Spleen (tissue), 11 donors: ENCODE results near the gene DUS1L. TPM values are rescaled to one million over a fixed set of nuclear protein-coding genes. Genes with fewer than 3 reads are reported as not detected.

Source experiments
- DNase-seq: peaks from one replicate; pipeline ENCODE4 v3.0.0-alpha.2; 2020
- H3K27ac ChIP-seq, 8 donors: fragments of 200-600 bp; sonication (generic) in 7 of 8; 1 replicate in 4 of 8; 2 replicates in 4 of 8; pipeline versions ENCODE4 v1.5.0 to v1.8.0; 2016 to 2021; ENCODE audit warnings: inconsistent platforms in 4 of 8, mild to moderate bottlenecking in 4 of 8, moderate library complexity in 1 of 8
- H3K27me3 ChIP-seq, 7 donors: fragments of 200-600 bp; sonication (generic) in 6 of 7; replicated peaks in 1 of 7; 1 replicate in 4 of 7; 2 replicates in 3 of 7; pipeline versions ENCODE4 v1.5.0 to v1.8.0; 2016 to 2021; ENCODE audit warnings: inconsistent platforms in 3 of 7, mild to moderate bottlenecking in 1 of 7
- H3K36me3 ChIP-seq, 6 donors: fragments of 200-600 bp; sonication (generic) in 5 of 6; 1 replicate in 4 of 6; 2 replicates in 2 of 6; pipeline versions ENCODE4 v1.5.0 to v1.8.0; 2016 to 2021; ENCODE audit warnings: inconsistent platforms in 2 of 6
- H3K4me1 ChIP-seq, 6 donors: fragments of 200-600 bp; sonication (generic) in 5 of 6; 1 replicate in 3 of 6; 2 replicates in 3 of 6; pipeline versions ENCODE4 v1.5.0 to v1.8.0; 2016 to 2021; ENCODE audit warnings: inconsistent platforms in 3 of 6
- H3K4me3 ChIP-seq, 8 donors: fragments of 200-600 bp; sonication (generic) in 7 of 8; 1 replicate in 4 of 8; 2 replicates in 4 of 8; pipeline versions ENCODE4 v1.5.0 to v1.8.0; 2016 to 2021; ENCODE audit warnings: inconsistent platforms in 4 of 8, mild to moderate bottlenecking in 4 of 8, moderate library complexity in 2 of 8
- H3K9me3 ChIP-seq, 8 donors: fragments of 200-600 bp; sonication (generic) in 7 of 8; 1 replicate in 4 of 8; 2 replicates in 4 of 8; pipeline versions ENCODE4 v1.5.0 to v1.8.0; 2016 to 2021; ENCODE audit warnings: inconsistent platforms in 4 of 8
- POLR2A ChIP-seq, 3 donors: fragments of 450-650 bp; IDR thresholded peaks; one replicate each; pipeline ENCODE4 v1.5.1; 2017; ENCODE audit warnings: antibody characterized with exemption in 3 of 3, mild to moderate bottlenecking in 1 of 3
- POLR2AphosphoS5 ChIP-seq, 3 donors: sonication (generic); formaldehyde crosslinking; IDR thresholded peaks; one replicate each; pipeline ENCODE4 v1.5.1; 2017; ENCODE audit warnings: antibody characterized with exemption in 3 of 3
- WGBS, 5 donors: extraction: QIAGEN DNeasy Blood & Tissue Kit in 3 of 5; methylation state at CpG; one replicate each; pipeline versions ENCODE4 v1.1.5 to v1.1.7; 2013 to 2018; 5-methylcytosine and 5-hydroxymethylcytosine counted together
- intact Hi-C: fragments of 100-400 bp; cut with DNase I; formaldehyde crosslinking; loops from one replicate; pipeline ENCODE4 v1.15.0; 2023; ENCODE audit warnings: low total_unique reads
- polyA plus RNA-seq, 3 donors: library from polyadenylated mRNA; stranded (reverse); fragments of 200-250 nt; gene quantifications; one replicate each; pipeline ENCODE4 v1.2.1, GENCODE V29; 2013
- total RNA-seq, 7 donors: library from RNA; depleted of rRNA in 3 of 7; stranded (reverse); fragments of >200 nt in 3 of 7; fragmentation: NEBNext Ultra II Directional in 4 of 7; extraction: Animal tissue kit (Norgen Biotek cat#: 25700) in 4 of 7; gene quantifications; one replicate each; pipeline versions ENCODE4 v1.1.0 to v1.2.1, GENCODE V29; 2016 to 2021
- TF ChIP-seq, protein P1 (sequence below), 11 experiments: fragments of 200-600 bp in 7 of 11; fragments of 450-650 bp in 4 of 11; sonication (generic) in 4 of 11; IDR thresholded peaks in 8 of 11; conservative IDR thresholded peaks in 3 of 11; 1 replicate in 7 of 11; 2 replicates in 4 of 11; pipeline versions ENCODE4 v1.4.0 to v1.8.0; 2016 to 2021; ENCODE audit warnings: antibody characterized with exemption in 11 of 11, inconsistent platforms in 4 of 11, mild to moderate bottlenecking in 1 of 11
- donor health status: healthy with polysubstance abuse.
- donor health status: DM: no; HTN: no; CAD: no; lungs with moderate emphysema.
- donor health status: DM: no; HTN: no; CAD: no.
- donor health status: Bipolar disorder and iron deficiency.
- donor health status: healthy.
- donor health status: DM: no; HTN: no; CAD: no.
- donor health status: DM: yes; HTN: yes; CAD: no.

DUS1L gene
- total and polyA plus RNA-seq, 10 donors, result 76.4 to 174 (median 103) TPM

DNA sequence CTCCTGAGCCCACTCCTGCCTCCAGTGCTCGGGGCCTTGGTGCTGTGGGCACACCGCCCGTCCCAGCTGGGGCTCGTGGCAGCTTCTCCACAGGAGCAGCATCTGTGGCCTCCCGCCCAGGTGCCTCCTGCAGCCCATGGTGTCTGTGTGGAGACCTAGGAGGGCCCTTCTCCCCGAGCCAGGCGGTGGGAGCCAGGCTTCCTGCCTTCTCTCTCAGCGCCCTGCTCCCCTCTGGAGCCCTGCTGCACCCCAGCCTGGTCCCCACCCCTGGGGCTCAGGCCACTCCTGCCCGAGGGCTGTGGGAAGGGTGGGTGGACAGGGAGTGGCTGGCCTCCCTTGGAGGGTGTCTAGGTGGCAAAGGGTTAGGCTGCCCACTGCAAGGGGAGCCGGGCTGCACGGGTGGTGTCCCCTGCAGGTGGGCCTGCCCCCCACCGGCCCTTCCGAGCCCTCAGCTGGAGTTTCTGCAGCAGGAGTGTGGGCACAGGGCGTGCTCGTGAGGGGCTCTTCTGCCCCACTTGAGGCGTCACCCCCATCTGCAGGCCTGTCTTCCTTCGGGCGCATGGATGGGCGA lies 53.9 kb downstream of the DUS1L start:
- Histone ChIP-seq H3K27ac (peak overlapping the region in 3 of 8 donors; percentile 55 to 78 (median 63)), H3K4me1 (peaks cover 0 to 30% (median 18%) of the 10 kb centered on the region in 6 donors), H3K9me3 (no peaks in the 10 kb centered on the region), H3K36me3 (peaks cover 0 to 56% (median 2%) of the 10 kb centered on the region in 6 donors), H3K27me3 (no peaks in the 10 kb centered on the region), H3K4me3 (no peak overlapping the region)
- intact Hi-C loops, result no loop called here
- no peak for TF ChIP-seq POLR2AphosphoS5 (IDR thresholded peaks at IDR 0.05)
- no peak for TF ChIP-seq POLR2A (IDR thresholded peaks at IDR 0.05)
- TF ChIP-seq, protein P1, sequence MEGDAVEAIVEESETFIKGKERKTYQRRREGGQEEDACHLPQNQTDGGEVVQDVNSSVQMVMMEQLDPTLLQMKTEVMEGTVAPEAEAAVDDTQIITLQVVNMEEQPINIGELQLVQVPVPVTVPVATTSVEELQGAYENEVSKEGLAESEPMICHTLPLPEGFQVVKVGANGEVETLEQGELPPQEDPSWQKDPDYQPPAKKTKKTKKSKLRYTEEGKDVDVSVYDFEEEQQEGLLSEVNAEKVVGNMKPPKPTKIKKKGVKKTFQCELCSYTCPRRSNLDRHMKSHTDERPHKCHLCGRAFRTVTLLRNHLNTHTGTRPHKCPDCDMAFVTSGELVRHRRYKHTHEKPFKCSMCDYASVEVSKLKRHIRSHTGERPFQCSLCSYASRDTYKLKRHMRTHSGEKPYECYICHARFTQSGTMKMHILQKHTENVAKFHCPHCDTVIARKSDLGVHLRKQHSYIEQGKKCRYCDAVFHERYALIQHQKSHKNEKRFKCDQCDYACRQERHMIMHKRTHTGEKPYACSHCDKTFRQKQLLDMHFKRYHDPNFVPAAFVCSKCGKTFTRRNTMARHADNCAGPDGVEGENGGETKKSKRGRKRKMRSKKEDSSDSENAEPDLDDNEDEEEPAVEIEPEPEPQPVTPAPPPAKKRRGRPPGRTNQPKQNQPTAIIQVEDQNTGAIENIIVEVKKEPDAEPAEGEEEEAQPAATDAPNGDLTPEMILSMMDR (IDR thresholded peaks at IDR 0.05 in 8 of 11, conservative IDR thresholded peaks at IDR 0.05 in 3 of 11), result no peak
- DNase-seq, result no peak
- 82 to 94% (median 88%) methylated on average over 16 to 19 of the region's 19 CpGs for WGBS, 5 donors

DNA sequence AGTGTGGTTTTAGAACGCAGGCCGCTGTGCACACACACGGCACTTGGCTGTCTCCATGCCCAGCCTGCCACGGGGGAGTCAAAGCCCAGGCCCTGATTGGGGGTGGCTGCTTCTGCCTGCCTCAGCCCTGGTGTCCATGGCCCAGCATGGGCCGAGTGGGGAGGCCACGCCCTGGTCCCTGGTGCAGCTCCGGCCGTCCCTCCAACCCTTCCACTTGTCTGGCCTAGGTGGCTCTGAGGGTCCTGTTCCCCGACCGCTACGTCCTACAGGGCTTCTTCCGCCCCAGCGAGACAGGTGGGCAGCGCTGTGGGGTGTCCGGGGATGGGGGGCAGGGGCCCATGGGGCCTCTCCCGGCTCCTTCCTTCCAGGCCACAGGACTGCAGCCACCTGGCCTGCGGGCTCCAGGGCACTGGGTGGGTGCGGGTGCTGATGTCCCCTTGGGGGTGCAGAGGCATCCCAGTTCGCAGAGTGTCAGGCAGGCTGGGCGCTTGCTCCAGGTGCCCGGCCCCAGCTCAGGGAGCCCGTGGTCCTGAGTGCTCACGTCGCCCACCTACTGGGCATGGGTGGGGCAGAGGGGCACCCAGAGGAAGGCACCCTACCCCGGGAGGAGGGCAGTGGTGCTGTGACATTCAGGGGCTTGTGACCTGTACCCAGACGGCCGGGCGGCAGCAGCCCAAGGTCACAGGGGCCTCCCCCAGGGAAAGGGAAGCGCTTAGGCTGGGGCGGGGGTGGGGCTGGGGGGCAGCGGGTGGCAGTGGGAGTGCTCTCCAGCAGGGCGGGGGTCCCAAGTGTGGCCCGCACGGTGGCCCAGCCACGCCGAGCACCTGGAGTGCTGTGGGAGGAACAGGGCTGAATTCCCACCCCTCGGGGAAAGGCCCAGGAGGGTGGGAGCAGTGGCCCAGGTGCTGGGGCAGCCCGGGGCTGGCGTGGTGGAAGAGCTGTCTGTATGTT lies 54.8 kb downstream of the DUS1L start:
- no peaks in the 10 kb centered on the region for H3K9me3 ChIP-seq
- intact Hi-C loops, result no loop called here
- H3K36me3 ChIP-seq, result peaks cover 0 to 56% (median 2%) of the 10 kb centered on the region in 6 donors
- WGBS, 5 donors, result 87 to 92% (median 90%) methylated on average over 27 to 39 of the region's 39 CpGs
- no peak overlapping the region for H3K27ac ChIP-seq
- no peak for TF ChIP-seq POLR2A (IDR thresholded peaks at IDR 0.05)
- TF ChIP-seq, protein P1 (IDR thresholded peaks at IDR 0.05 in 8 of 11, conservative IDR thresholded peaks at IDR 0.05 in 3 of 11), result no peak
- H3K4me3 ChIP-seq, result no peak overlapping the region
- no peaks in the 10 kb centered on the region for H3K27me3 ChIP-seq
- H3K4me1 ChIP-seq, result peaks cover 0 to 30% (median 18%) of the 10 kb centered on the region in 6 donors
- no peak for DNase-seq

DNA sequence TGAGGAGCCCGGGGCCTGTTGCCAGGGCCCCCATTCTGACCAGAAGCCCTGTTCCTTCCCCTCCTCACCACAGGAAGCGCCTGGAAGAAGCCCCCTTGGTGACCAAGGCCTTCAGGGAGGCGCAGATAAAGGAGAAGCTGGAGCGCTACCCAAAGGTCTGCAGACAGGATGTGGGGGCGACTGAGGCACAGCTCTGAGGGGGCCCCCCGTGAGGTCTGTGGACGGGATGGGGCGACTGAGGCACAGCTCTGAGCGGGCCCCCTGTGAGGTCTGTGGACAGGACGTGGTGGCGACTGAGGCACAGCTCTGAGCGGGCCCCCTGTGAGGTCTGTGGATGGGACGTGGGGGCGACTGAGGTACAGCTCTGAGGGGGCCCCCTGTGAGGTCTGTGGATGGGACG lies 56.2 kb downstream of the DUS1L start:
- WGBS, 5 donors, result 66 to 74% (median 70%) methylated on average over 13 to 15 of the region's 15 CpGs
- no peaks in the 10 kb centered on the region for H3K27me3 ChIP-seq
- peaks cover 0 to 56% (median 2%) of the 10 kb centered on the region in 6 donors for H3K36me3 ChIP-seq
- no peak overlapping the region for H3K4me3 ChIP-seq
- no peaks in the 10 kb centered on the region for H3K9me3 ChIP-seq
- no peak overlapping the region for H3K27ac ChIP-seq
- no peak for TF ChIP-seq POLR2AphosphoS5 (IDR thresholded peaks at IDR 0.05)
- TF ChIP-seq, protein P1 (IDR thresholded peaks at IDR 0.05 in 8 of 11, conservative IDR thresholded peaks at IDR 0.05 in 3 of 11), result no peak
- TF ChIP-seq POLR2A (IDR thresholded peaks at IDR 0.05), result no peak
- intact Hi-C loops, result no loop called here
- no peak for DNase-seq
- H3K4me1 ChIP-seq, result peaks cover 0 to 31% (median 16%) of the 10 kb centered on the region in 6 donors

DNA sequence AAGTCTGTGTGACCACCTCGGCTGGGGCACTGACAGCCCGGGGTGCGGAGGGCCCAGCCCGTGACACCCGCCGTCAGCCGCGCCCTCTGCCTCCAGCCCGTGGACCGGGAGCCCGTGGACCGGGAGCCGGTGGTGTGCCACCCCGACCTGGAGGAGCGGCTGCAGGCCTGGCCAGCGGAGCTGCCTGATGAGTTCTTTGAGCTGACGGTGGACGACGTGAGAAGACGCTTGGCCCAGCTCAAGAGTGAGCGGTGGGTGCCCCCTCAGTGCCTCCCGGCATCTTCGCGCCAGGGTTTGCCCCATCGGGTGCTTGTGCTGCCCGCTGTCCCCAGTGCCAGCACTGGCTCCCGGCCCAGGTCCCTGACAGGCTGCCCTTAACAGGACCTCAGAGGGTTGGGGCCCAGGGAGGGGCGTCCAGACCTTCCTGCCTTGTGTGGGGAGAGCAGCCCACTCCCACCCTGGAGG lies 56.6 kb downstream of the DUS1L start:
- intact Hi-C loops, result no loop called here
- TF ChIP-seq POLR2A (IDR thresholded peaks at IDR 0.05) (no peak), POLR2AphosphoS5 (IDR thresholded peaks at IDR 0.05) (no peak)
- TF ChIP-seq, protein P1 (IDR thresholded peaks at IDR 0.05 in 8 of 11, conservative IDR thresholded peaks at IDR 0.05 in 3 of 11), result no peak
- Histone ChIP-seq H3K27ac (no peak overlapping the region), H3K9me3 (no peaks in the 10 kb centered on the region), H3K36me3 (peaks cover 0 to 53% (median 2%) of the 10 kb centered on the region in 6 donors), H3K4me1 (peaks cover 0 to 27% (median 15%) of the 10 kb centered on the region in 6 donors), H3K4me3 (no peak overlapping the region), H3K27me3 (no peaks in the 10 kb centered on the region)
- 73 to 95% (median 90%) methylated on average over 2 to 28 of the region's 28 CpGs for WGBS, 5 donors
- DNase-seq, result no peak
